ENCODE data around the gene CCL13.

CCL13 gene

GRCh38 chr17:34374457-34374856 is 18.2 kb downstream of the CCL13 start:
- TF ChIP-seq CTCF (IDR thresholded peaks at IDR 0.05; ENCODE audit: low read depth, low read length): no peak
- H3K4me3 ChIP-seq (ENCODE audit: low read depth, low read length): no peak overlapping the region

GRCh38 chr17:34375426-34375997 is 19.2 kb downstream of the CCL13 start:
- TF ChIP-seq CTCF (IDR thresholded peaks at IDR 0.05; ENCODE audit: low read depth, low read length): no peak
- no peak overlapping the region for H3K4me3 ChIP-seq (ENCODE audit: low read depth, low read length)

GRCh38 chr17:34377078-34377823 is 21.0 kb downstream of the CCL13 start:
- TF ChIP-seq CTCF (IDR thresholded peaks at IDR 0.05; ENCODE audit: low read depth, low read length): no peak
- H3K4me3 ChIP-seq (ENCODE audit: low read depth, low read length): no peak overlapping the region

GRCh38 chr17:34378664-34379101 is 22.4 kb downstream of the CCL13 start:
- no peak for TF ChIP-seq CTCF (IDR thresholded peaks at IDR 0.05; ENCODE audit: low read depth, low read length)
- H3K4me3 ChIP-seq (ENCODE audit: low read depth, low read length): no peak overlapping the region

GRCh38 chr17:34379868-34380267 is 23.6 kb downstream of the CCL13 start:
- no peak for TF ChIP-seq CTCF (IDR thresholded peaks at IDR 0.05; ENCODE audit: low read depth, low read length)
- H3K4me3 ChIP-seq (ENCODE audit: low read depth, low read length): no peak overlapping the region

- no peak for TF ChIP-seq CTCF (IDR thresholded peaks at IDR 0.05; ENCODE audit: low read depth, low read length)
- no peak overlapping the region for H3K4me3 ChIP-seq (ENCODE audit: low read depth, low read length)
Measured at GRCh38 chr17:34382621-34383124, 26.4 kb downstream of the CCL13 start.

GRCh38 chr17:34383216-34383615 is 26.9 kb downstream of the CCL13 start:
- no peak overlapping the region for H3K4me3 ChIP-seq (ENCODE audit: low read depth, low read length)
- no peak for TF ChIP-seq CTCF (IDR thresholded peaks at IDR 0.05; ENCODE audit: low read depth, low read length)
